Myocyte (in vitro differentiated cells): ENCODE measurements around the gene RRP36. TPM values are rescaled to one million over a fixed set of nuclear protein-coding genes. Genes with fewer than 3 reads are reported as not detected.

Experiments
- DNase-seq: peaks from one replicate; pipeline ENCODE4 v3.0.0-alpha.2; 2012; ENCODE audit warnings: low read depth
- total RNA-seq: library from RNA; depleted of rRNA; stranded (reverse); fragments of >200 nt; gene quantifications from 2 replicates; pipeline ENCODE4 v1.2.3, GENCODE V29; 2014

RRP36 gene
- total RNA-seq, 1 donor from 2014 or later, result 65.6 TPM

- DNase-seq, result no peak
Measured at GRCh38 chr6:43060755-43061633, 39.6 kb downstream of the RRP36 start.

- DNase-seq, result no peak
Measured at GRCh38 chr6:43061861-43062260, 40.4 kb downstream of the RRP36 start.

DNA sequence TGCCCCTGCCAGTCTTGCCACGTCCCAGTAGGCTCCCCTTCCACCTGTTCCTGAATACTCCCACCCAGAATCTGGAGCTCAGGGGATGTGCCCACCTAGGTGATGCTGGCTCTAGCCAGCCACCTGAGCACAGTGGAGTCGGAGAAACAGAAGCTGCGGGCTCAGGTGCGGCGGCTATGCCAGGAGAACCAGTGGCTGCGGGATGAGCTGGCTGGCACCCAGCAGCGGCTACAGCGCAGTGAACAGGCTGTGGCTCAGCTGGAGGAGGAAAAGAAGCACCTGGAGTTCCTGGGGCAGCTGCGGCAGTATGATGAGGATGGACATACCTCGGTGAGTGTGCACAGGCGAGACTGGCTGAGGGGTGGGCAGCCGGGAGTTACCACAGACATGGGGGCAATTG, 41.4 kb downstream of the RRP36 start:
- no peak for DNase-seq

- peak; percentile 59 for DNase-seq
Measured at GRCh38 chr6:43070028-43070632, 48.7 kb downstream of the RRP36 start.

DNA sequence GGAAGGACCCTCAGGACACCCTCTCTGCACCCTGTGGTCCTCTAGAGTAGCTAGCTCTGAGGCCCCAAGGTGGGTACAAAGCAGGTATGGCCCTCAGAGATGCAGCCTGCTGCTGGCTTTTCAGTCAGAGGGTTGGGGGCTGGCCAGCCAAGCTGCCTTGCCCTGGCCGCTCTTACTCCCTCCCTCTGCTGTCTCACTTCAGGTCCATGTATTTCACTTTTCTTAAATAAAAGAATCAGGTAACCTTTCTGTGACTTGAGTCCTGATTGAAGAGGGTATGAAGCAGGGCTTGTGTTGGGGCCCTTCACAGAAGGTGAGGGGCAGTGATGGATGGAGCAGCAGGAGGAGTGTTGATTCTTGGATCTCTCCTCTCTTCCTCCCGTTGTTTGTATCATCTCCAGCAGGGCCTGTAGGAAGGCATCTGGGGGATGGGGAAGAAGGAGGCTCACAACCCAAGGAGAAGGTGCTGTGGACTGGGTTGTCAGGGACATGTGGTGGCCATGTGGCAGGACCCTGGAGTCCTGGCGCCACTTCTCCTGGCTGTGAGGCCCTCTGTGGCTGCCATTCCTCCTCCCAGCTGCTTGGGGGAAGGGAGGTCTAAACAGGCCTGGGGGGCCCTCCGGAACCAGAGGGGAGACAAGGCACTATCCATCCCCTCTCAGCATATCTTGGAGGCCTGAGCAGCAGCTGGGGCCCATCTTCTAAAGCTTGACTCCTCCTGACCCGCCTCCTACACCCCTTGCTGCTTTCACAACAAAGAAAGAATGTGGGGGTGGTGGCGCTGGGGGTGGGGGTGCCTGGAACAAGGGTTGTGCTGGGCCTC, 53.6 kb downstream of the RRP36 start:
- peak; percentile 23 for DNase-seq

- peak; percentile 64 for DNase-seq
Measured at GRCh38 chr6:43075670-43076463, 54.4 kb downstream of the RRP36 start, which contains the start of gene PTK7. PTK7 (plus strand) TSS chr6:43076314; CDS start chr6:43076489, 175 bp downstream.

GRCh38 chr6:43076464-43077332, 55.3 kb downstream of the RRP36 start:
- peak; percentile 49 for DNase-seq

DNA sequence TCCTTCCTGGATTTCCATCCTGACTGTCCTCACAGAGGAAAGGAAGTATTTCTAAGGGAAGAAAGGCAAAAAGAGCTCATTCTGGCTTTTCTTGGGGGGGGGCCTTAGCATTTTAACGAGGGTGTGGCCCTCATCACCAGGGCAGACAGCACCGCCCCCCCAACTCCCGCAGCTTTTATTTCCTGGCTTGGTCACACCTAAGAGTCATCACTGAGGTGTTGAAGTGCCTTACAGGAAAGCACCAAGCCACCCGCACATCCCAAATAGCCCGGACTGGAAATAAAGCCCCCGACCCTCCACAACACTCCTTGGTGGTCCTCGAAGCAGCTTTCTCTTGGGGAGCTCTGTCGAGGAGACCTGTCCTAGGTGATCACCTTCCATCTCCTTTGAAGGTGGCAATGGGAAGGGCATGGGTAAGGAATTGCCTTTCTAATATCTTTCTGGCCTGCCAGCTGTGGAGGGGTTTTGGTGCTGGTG, 55.9 kb downstream of the RRP36 start:
- no peak for DNase-seq

DNA sequence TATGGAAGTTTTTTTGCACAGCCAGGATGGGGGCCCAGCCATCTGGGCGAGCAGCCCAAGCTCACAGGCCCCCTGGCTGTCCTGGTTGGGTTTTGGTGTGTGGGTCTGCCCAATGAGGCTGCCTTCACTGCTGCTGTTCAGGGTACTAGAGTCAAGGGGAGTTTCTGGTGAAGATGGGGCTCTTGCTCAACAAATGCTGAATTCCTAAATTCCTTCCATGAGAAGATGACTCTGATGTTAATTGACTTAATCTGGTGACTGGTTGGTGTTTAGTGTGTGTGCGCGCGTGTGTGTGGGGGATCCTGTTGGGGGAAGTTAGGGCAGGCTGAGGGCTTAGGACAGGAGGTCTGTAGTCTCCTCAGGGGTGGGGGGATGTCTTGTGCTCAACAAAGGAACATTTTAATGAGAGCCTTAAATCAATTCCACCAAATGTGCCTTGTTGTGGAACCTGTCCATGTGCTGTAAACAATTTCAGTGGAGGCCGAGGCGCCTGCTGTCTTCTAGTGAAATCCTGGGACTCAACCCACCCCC, 56.6 kb downstream of the RRP36 start:
- DNase-seq, result no peak

- peak; percentile 40 for DNase-seq
Measured at GRCh38 chr6:43078691-43079090, 57.3 kb downstream of the RRP36 start.

Other genes starting within 250 kb of the RRP36 start
- gene BICRAL, start 239.6 kb upstream of the RRP36 start, total RNA-seq, result 4.3 and 4.7 TPM in 2 replicates
- gene RPL7L1, start 142.0 kb upstream of the RRP36 start, total RNA-seq, result 110 and 113 TPM in 2 replicates
- not detected in 2 replicates for gene PTCRA, start 105.6 kb upstream of the RRP36 start, total RNA-seq
- 27.5 and 33.2 TPM in 2 replicates for gene CNPY3, start 92.1 kb upstream of the RRP36 start, total RNA-seq
- not detected in 2 replicates for gene GNMT, start 60.9 kb upstream of the RRP36 start, total RNA-seq
- 29.3 and 32.8 TPM in 2 replicates for gene PEX6, start 42.4 kb upstream of the RRP36 start, total RNA-seq
- 50.5 and 52.1 TPM in 2 replicates for gene PPP2R5D, start 37.1 kb upstream of the RRP36 start, total RNA-seq
- gene MEA1, start 7.7 kb upstream of the RRP36 start, total RNA-seq, result 29.2 and 33.6 TPM in 2 replicates
- gene KLHDC3, start 7.4 kb upstream of the RRP36 start, total RNA-seq, result 94.5 and 194 TPM in 2 replicates
- 54.1 and 58.1 TPM in 2 replicates for gene CUL7, start 32.2 kb downstream of the RRP36 start, total RNA-seq
- 17.6 and 27.3 TPM in 2 replicates for gene MRPL2, start 37.8 kb downstream of the RRP36 start, total RNA-seq
- gene KLC4, start 38.0 kb downstream of the RRP36 start, total RNA-seq, result 21.0 and 23.6 TPM in 2 replicates
- 38.9 and 47.5 TPM in 2 replicates for gene PTK7, start 54.7 kb downstream of the RRP36 start, total RNA-seq
- 66.1 and 69.9 TPM in 2 replicates for gene SRF, start 149.6 kb downstream of the RRP36 start, total RNA-seq
- gene CUL9, start 160.6 kb downstream of the RRP36 start, total RNA-seq, result 14.5 and 20.7 TPM in 2 replicates
- gene DNPH1, start 207.9 kb downstream of the RRP36 start, total RNA-seq, result 63.6 and 109 TPM in 2 replicates
- not detected in 2 replicates for gene TTBK1, start 221.9 kb downstream of the RRP36 start, total RNA-seq